Measurements from ENCODE around the gene MYO15A. TPM values are rescaled to one million over a fixed set of nuclear protein-coding genes. Genes with fewer than 3 reads are reported as not detected.

The MYO15A gene
- total RNA-seq, 1 experiment from 2014 or later = 0.26 TPM

GRCh38 chr17:18159551-18160120 is 51.1 kb downstream of the MYO15A start:
- intact Hi-C loops (cut with micrococcal nuclease) = no loop called here
- Histone ChIP-seq H3K9me3 (ENCODE audit: low read length) (no peaks in the 10 kb centered on the region), H3K4me2 (ENCODE audit: low read length) (no peak overlapping the region), H3F3A (ENCODE audit: low read length, unreplicated experiment) (no peaks in the 10 kb centered on the region), H4K20me1 (ENCODE audit: low read length) (no peaks in the 10 kb centered on the region), H2AFZ (ENCODE audit: low read length) (no peak overlapping the region), H3K36me3 (ENCODE audit: low read depth, low read length) (no peaks in the 10 kb centered on the region), H3K4me1 (ENCODE audit: insufficient read depth, low read length) (no peaks in the 10 kb centered on the region), H3K27ac (ENCODE audit: low read length) (no peak overlapping the region), H3K79me2 (ENCODE audit: low read length) (no peaks in the 10 kb centered on the region), H3K27me3 (ENCODE audit: low read length) (no peaks in the 10 kb centered on the region), H3K9me2 (replicated peaks; ENCODE audit: low read length) (no peaks in the 10 kb centered on the region), H3K4me3 (ENCODE audit: low read length) (no peak overlapping the region), H3K9ac (ENCODE audit: low read length) (no peak overlapping the region)
- no peak for DNase-seq
- no TSS peak for BruUV-seq (replicated peaks)
- ChIA-PET POLR2A (ENCODE audit: unreplicated experiment) (no interaction called here), CTCF (no interaction called here)
- no peak for ATAC-seq
- TF ChIP-seq EZH2phosphoT487 (IDR thresholded peaks at IDR 0.05; ENCODE audit: borderline replicate concordance, low read length) (no peak), CTCF (conservative IDR thresholded peaks at IDR 0.05; ENCODE audit: low read depth, low read length) (no peak), EZH2 (IDR thresholded peaks at IDR 0.05; ENCODE audit: low read length, unreplicated experiment) (no peak)

- ChIA-PET CTCF (no interaction called here), POLR2A (ENCODE audit: unreplicated experiment) (no interaction called here)
- H3K27me3 ChIP-seq (ENCODE audit: low read length) = no peaks in the 10 kb centered on the region
- TF ChIP-seq EZH2phosphoT487 (IDR thresholded peaks at IDR 0.05; ENCODE audit: borderline replicate concordance, low read length) (no peak), CTCF (conservative IDR thresholded peaks at IDR 0.05; ENCODE audit: low read depth, low read length) (no peak), EZH2 (IDR thresholded peaks at IDR 0.05; ENCODE audit: low read length, unreplicated experiment) (no peak)
- no peaks in the 10 kb centered on the region for H3K9me3 ChIP-seq (ENCODE audit: low read length)
- no TSS peak for BruUV-seq (replicated peaks)
- DNase-seq (no peak), ATAC-seq (no peak)
- no peaks in the 10 kb centered on the region for H3K4me1 ChIP-seq (ENCODE audit: insufficient read depth, low read length)
- no peaks in the 10 kb centered on the region for H4K20me1 ChIP-seq (ENCODE audit: low read length)
- no peak overlapping the region for H2AFZ ChIP-seq (ENCODE audit: low read length)
- no peak overlapping the region for H3K9ac ChIP-seq (ENCODE audit: low read length)
- no peak overlapping the region for H3K4me3 ChIP-seq (ENCODE audit: low read length)
- H3K36me3 ChIP-seq (ENCODE audit: low read depth, low read length) = no peaks in the 10 kb centered on the region
- no peak overlapping the region for H3K4me2 ChIP-seq (ENCODE audit: low read length)
- H3K27ac ChIP-seq (ENCODE audit: low read length) = no peak overlapping the region
- intact Hi-C loops (cut with micrococcal nuclease) = no loop called here
- H3K79me2 ChIP-seq (ENCODE audit: low read length) = no peaks in the 10 kb centered on the region
- no peaks in the 10 kb centered on the region for H3K9me2 ChIP-seq (replicated peaks; ENCODE audit: low read length)
- no peaks in the 10 kb centered on the region for H3F3A ChIP-seq (ENCODE audit: low read length, unreplicated experiment)
These were observed 51.7 kb downstream of the MYO15A start for GRCh38 chr17:18160128-18160856.

Data from PC-3 (cell line).